H1 (cell line): ENCODE measurements around the gene ANKRD29. TPM values are rescaled to one million over a fixed set of nuclear protein-coding genes. Genes with fewer than 3 reads are reported as not detected.

ENCODE experiments used
- CHD7 ChIP-seq: fragments of 300-600 bp; sonication (generic); IDR thresholded peaks from 2 replicates; pipeline ENCODE4 v1.7.1; 2012; ENCODE audit warnings: low read length, moderate library complexity, mild to moderate bottlenecking, inconsistent platforms; ENCODE audit not compliant: insufficient replicate concordance
- polyA plus RNA-seq, 7 experiments: library from polyadenylated mRNA; depleted of rRNA in 3 of 7; stranded (reverse) in 5 of 7; unstranded in 2 of 7; fragments of >200 nt in 5 of 7; fragments of 200-250 nt in 2 of 7; gene quantifications; 1 replicate in 5 of 7; 2 replicates in 1 of 7; 4 replicates in 1 of 7; pipeline versions ENCODE4 v1.2.1 to v1.2.3, GENCODE V29; 2011 to 2013; ENCODE audit warnings: missing spikeins in 2 of 7, mixed read lengths in 2 of 7
- total RNA-seq: library from RNA; stranded (reverse); fragmentation: NEBNext Ultra II Directional; extraction: Animal tissue kit (Norgen Biotek cat#: 25700); gene quantifications from 2 replicates; pipeline ENCODE4 v1.2.1, GENCODE V29; 2021

ANKRD29 gene
- total and polyA plus RNA-seq, 2 of the 8 experiments (the other 6 are each of a cell fraction or from before 2014, with no cell fraction given), result 3.0 to 7.3 TPM

- no peak for TF ChIP-seq CHD7
Observed at GRCh38 chr18:23573626-23574431, 88.9 kb downstream of the ANKRD29 start (continued).
